Panc1 (cell line): ENCODE measurements around the gene EIF6. TPM values are rescaled to one million over a fixed set of nuclear protein-coding genes. Genes with fewer than 3 reads are reported as not detected.

Source experiments
- ATAC-seq: fragments of 200-7000 bp; cut with Tn5 transposase; 2 replicates; pipeline ENCODE4 v1.9.1; 2020; ENCODE audit warnings: mild to moderate bottlenecking, moderate library complexity
- BruUV-seq: library from RNA; stranded (reverse); fragments of 400-500 nt; replicated peaks from 2 replicates; lab custom pipeline; 2021; lab: Mats Ljungman, UMichigan
- CTCF ChIA-PET: fragments of 300-600 bp; sonication (Branson Sonifier 250); formaldehyde crosslinking; loops from one replicate; lab custom pipeline; 2022; ENCODE audit warnings: antibody characterized with exemption; lab: Charles Lee
- POLR2A ChIA-PET: fragments of 300-600 bp; sonication (Branson Sonifier 250); formaldehyde crosslinking; loops from one replicate; lab custom pipeline; 2022; ENCODE audit warnings: antibody characterized with exemption; lab: Charles Lee
- DNase-seq: peaks from one replicate; pipeline ENCODE4 v3.0.0-alpha.2; 2010; ENCODE audit warnings: low read depth, low spot score
- H3K27ac ChIP-seq: 2 replicates; pipeline ENCODE4 v1.5.1; 2011; ENCODE audit warnings: mild to moderate bottlenecking, low read length, inconsistent platforms
- H3K27me3 ChIP-seq: fragments of 200-500 bp; sonication (Bioruptor generic); 2 replicates; pipeline ENCODE4 v1.6.0; 2014; ENCODE audit warnings: low read length, inconsistent platforms; ENCODE audit not compliant: control insufficient read depth, insufficient read depth
- H3K36me3 ChIP-seq: fragments of 200-500 bp; sonication (Bioruptor generic); 2 replicates; pipeline ENCODE4 v1.5.1; 2014; ENCODE audit warnings: inconsistent platforms, mild to moderate bottlenecking, low read length, moderate library complexity; ENCODE audit not compliant: control insufficient read depth, insufficient read depth
- H3K4me1 ChIP-seq: 2 replicates; pipeline ENCODE4 v1.5.1; 2011; ENCODE audit warnings: inconsistent platforms, mild to moderate bottlenecking, low read length, moderate library complexity; ENCODE audit not compliant: control insufficient read depth, insufficient read depth
- H3K4me3 ChIP-seq, 2 experiments: 2 replicates each; pipeline ENCODE4 v1.5.1; 2011 to 2012; ENCODE audit warnings: low read depth in 2 of 2, low read length in 2 of 2, mild to moderate bottlenecking in 2 of 2, inconsistent platforms in 1 of 2, moderate library complexity in 1 of 2
- H3K9me3 ChIP-seq: fragments of 200-500 bp; sonication (Bioruptor generic); 2 replicates; pipeline ENCODE4 v1.5.1; 2014; ENCODE audit warnings: low read depth, mild to moderate bottlenecking, inconsistent platforms, low read length, moderate library complexity; ENCODE audit not compliant: control insufficient read depth, insufficient read depth
- POLR2AphosphoS5 ChIP-seq: IDR thresholded peaks from 2 replicates; pipeline ENCODE4 v1.6.1; 2012; ENCODE audit warnings: mild to moderate bottlenecking, low read depth, low read length, moderate library complexity
- SIN3A ChIP-seq: IDR thresholded peaks from 2 replicates; pipeline ENCODE4 v1.6.1; 2012; ENCODE audit warnings: low read depth, mild to moderate bottlenecking, low read length, moderate library complexity, borderline replicate concordance; ENCODE audit not compliant: insufficient read depth
- TCF7L2 ChIP-seq: IDR thresholded peaks from 2 replicates; pipeline ENCODE4 v1.6.1; 2011; ENCODE audit warnings: mild to moderate bottlenecking, low read depth, low read length, inconsistent platforms
- in situ Hi-C: cut with HindIII; loops from 2 replicates; pipeline ENCODE4 v1.10.0; 2016; ENCODE audit warnings: low sequenced_read_pairs, low pct_unique_long_range_greater_than_20kb
- intact Hi-C: fragments of 100-400 bp; cut with micrococcal nuclease; formaldehyde crosslinking; loops from one replicate; pipeline ENCODE4 v1.10.0; 2022; ENCODE audit not compliant: unreplicated experiment
- total RNA-seq: library from RNA; stranded (reverse); gene quantifications from one replicate; pipeline ENCODE4 v1.2.1, GENCODE V29; 2021; ENCODE audit not compliant: unreplicated experiment
- TF ChIP-seq, protein P1 (sequence below), 2 experiments: IDR thresholded peaks; 2 replicates each; pipeline ENCODE4 v1.6.1; 2011 to 2012; ENCODE audit warnings: low read depth in 2 of 2, control low read depth in 1 of 2, low read length in 1 of 2, mild to moderate bottlenecking in 1 of 2, moderate library complexity in 1 of 2; ENCODE audit not compliant: insufficient read depth in 1 of 2
- TF ChIP-seq, protein P2 (sequence below): fragments of 450-650 bp; IDR thresholded peaks from 2 replicates; pipeline ENCODE4 v1.5.1; 2017; ENCODE audit warnings: mild to moderate bottlenecking

Gene EIF6
- total RNA-seq, 1 experiment from 2014 or later, result 258 TPM

DNA sequence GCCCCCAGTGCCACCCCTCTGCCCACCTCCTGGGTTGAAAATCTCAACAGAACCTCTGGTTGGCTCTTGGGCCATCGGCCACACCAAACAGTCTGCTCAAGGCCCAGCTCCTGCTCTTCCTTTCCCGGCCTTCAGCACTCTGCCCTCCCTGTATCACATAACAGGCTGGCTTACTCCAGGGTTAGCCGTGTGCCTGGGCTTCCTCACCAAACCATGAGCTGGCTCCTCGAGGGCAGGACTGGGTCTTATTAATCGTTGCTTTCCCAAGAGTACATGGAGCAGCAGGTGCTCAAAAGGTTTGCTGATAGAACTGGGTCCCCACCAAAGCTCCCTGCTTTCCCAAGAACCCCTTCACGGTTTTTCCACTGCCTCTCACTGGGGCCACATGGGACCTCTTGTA lies 20.4 kb upstream of the EIF6 start:
- H3K27me3 ChIP-seq, result no peaks in the 10 kb centered on the region
- no peak for DNase-seq
- H3K9me3 ChIP-seq, result no peaks in the 10 kb centered on the region
- ATAC-seq, result no peak
- POLR2A ChIA-PET, result interaction anchor here (0.5 to 0.6 kb wide), 2 partner anchors 149 to 214 kb away, joined by 6 to 8 read pairs; no protein-coding TSS in a partner anchor
- CTCF ChIA-PET, result interaction anchor here (0.6 to 2.2 kb wide), 4 partner anchors 24 to 134 kb away, joined by 3 to 10 read pairs (median 6); partner anchors contain the start of gene MMP24OS
- H3K27ac ChIP-seq, result peak overlapping the region; percentile 97
- BruUV-seq, result no TSS peak
- H3K4me1 ChIP-seq, result peaks cover 78% of the 10 kb centered on the region
- H3K36me3 ChIP-seq, result no peaks in the 10 kb centered on the region; the same call in 1 of the 2 replicates
- TF ChIP-seq TCF7L2 (no peak), SIN3A (no peak), POLR2AphosphoS5 (no peak)
- TF ChIP-seq, protein P1, sequence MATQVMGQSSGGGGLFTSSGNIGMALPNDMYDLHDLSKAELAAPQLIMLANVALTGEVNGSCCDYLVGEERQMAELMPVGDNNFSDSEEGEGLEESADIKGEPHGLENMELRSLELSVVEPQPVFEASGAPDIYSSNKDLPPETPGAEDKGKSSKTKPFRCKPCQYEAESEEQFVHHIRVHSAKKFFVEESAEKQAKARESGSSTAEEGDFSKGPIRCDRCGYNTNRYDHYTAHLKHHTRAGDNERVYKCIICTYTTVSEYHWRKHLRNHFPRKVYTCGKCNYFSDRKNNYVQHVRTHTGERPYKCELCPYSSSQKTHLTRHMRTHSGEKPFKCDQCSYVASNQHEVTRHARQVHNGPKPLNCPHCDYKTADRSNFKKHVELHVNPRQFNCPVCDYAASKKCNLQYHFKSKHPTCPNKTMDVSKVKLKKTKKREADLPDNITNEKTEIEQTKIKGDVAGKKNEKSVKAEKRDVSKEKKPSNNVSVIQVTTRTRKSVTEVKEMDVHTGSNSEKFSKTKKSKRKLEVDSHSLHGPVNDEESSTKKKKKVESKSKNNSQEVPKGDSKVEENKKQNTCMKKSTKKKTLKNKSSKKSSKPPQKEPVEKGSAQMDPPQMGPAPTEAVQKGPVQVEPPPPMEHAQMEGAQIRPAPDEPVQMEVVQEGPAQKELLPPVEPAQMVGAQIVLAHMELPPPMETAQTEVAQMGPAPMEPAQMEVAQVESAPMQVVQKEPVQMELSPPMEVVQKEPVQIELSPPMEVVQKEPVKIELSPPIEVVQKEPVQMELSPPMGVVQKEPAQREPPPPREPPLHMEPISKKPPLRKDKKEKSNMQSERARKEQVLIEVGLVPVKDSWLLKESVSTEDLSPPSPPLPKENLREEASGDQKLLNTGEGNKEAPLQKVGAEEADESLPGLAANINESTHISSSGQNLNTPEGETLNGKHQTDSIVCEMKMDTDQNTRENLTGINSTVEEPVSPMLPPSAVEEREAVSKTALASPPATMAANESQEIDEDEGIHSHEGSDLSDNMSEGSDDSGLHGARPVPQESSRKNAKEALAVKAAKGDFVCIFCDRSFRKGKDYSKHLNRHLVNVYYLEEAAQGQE (IDR thresholded peaks at IDR 0.05; ENCODE audit: insufficient read depth in 1 of 2, low read depth in 2 of 2, low read length in 1 of 2), result no peak
- TF ChIP-seq, protein P2, sequence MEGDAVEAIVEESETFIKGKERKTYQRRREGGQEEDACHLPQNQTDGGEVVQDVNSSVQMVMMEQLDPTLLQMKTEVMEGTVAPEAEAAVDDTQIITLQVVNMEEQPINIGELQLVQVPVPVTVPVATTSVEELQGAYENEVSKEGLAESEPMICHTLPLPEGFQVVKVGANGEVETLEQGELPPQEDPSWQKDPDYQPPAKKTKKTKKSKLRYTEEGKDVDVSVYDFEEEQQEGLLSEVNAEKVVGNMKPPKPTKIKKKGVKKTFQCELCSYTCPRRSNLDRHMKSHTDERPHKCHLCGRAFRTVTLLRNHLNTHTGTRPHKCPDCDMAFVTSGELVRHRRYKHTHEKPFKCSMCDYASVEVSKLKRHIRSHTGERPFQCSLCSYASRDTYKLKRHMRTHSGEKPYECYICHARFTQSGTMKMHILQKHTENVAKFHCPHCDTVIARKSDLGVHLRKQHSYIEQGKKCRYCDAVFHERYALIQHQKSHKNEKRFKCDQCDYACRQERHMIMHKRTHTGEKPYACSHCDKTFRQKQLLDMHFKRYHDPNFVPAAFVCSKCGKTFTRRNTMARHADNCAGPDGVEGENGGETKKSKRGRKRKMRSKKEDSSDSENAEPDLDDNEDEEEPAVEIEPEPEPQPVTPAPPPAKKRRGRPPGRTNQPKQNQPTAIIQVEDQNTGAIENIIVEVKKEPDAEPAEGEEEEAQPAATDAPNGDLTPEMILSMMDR, result no peak
- in situ Hi-C loops, result no loop called here
- no peak overlapping the region for H3K4me3 ChIP-seq
- intact Hi-C loops, result loop anchor here (5.0 kb wide), 1 partner anchor 142 kb away; no protein-coding TSS in a partner anchor

DNA sequence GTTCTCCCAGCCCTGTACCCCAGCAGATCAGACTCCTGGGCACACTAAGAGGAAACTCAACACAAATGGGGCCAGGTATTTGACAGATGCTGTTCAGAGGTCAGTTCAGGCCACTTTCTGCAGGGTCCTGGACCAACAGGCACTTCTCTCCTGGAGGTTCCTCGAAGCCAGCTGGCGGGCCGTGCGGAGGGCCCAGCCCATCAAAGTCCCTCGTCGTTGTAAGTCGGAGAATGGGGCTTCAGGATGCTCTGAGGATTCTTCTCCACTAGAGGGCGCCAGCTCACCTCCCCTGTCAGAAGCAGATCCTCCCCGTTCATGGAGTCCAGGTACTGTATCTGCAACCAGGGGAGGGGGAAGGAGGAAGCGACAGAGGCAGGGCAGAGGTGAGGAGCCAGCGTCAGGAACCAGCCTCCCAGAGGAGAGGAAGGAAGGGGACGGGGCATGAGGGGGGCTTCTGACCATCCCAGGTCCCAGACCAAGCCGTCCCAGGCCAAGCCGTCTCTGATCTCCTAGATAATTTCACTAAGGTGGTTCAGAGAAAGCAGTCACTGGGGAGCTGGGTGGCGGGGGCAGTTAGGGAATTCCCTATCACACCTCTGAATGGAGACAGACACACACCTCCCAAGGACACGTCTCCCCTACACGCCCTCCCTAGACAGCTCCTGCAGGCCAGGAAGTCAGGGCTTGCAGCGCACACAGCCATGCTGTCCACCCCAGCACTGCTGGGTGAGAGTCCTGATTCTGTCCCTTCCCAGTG lies 19.3 kb upstream of the EIF6 start:
- TF ChIP-seq SIN3A (no peak), POLR2AphosphoS5 (no peak; the same call in 1 of the 2 replicates)
- TF ChIP-seq, protein P2, result peak; percentile 96
- Histone ChIP-seq H3K9me3 (no peaks in the 10 kb centered on the region), H3K36me3 (no peaks in the 10 kb centered on the region; the same call in 1 of the 2 replicates), H3K4me3 (no peak overlapping the region), H3K27me3 (no peaks in the 10 kb centered on the region), H3K4me1 (peaks cover 71% of the 10 kb centered on the region), H3K27ac (peak overlapping the region; percentile 97)
- in situ Hi-C loops, result no loop called here
- no TSS peak for BruUV-seq
- ATAC-seq (peak; percentile 63), DNase-seq (peak; percentile 91)
- CTCF ChIA-PET, result interaction anchor here (0.7 to 2.2 kb wide), 7 partner anchors 16 to 159 kb away, joined by 3 to 10 read pairs (median 4); partner anchors contain the start of gene MMP24OS
- intact Hi-C loops, result loop anchor here (5.0 kb wide), 1 partner anchor 143 kb away; no protein-coding TSS in a partner anchor
- POLR2A ChIA-PET, result interaction anchor here (0.5 to 1.0 kb wide), 4 partner anchors 15 to 135 kb away, joined by 3 to 5 read pairs (median 3); partner anchors contain the start of gene EIF6
